ENCODE data around the gene ZNG1A. TPM values are rescaled to one million over a fixed set of nuclear protein-coding genes. Genes with fewer than 3 reads are reported as not detected.
"Not testable (repeated sequence)": the region's sequence is repeated elsewhere in the genome, so short reads cannot be mapped to it uniquely, and the experiment has no call there.

The ZNG1A gene
- total RNA-seq, 1 donor = 6.5 TPM

DNA sequence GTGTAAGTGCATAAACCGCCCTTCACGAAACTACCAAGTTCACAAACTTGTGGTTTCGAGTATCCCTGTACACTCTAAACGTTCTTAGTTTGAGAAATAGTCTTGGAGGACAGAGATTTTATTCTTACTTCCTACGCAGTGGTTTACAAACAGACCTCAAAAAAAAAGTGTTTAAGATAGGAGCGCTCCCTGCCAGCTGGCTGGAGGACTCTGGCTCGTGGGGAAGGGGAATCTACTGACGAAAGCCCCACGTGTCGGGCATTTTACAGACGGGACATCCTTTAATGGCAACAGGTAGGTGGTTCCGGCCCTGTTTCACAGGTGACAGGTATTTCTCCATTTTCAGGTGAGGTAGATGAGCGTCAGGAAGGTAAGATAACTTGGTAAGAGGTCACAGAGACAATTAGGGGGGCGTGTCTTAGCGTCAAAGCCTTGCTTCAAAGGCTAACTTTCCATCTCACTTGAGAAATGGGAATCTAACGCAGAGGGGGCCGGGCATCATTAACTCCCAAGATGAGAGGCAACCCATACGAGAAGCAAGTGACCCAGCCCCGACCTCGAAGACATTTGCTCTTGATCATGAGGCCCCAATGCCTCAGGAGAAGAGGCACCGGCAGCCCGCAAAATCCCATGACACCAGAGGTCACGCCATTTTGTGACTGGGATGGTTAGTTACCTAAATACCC lies 573 bp downstream of the ZNG1A start:
- DNase-seq (ENCODE audit: low read depth in 2 of 3, low spot score in 2 of 3) = not testable (repeated sequence)

DNA sequence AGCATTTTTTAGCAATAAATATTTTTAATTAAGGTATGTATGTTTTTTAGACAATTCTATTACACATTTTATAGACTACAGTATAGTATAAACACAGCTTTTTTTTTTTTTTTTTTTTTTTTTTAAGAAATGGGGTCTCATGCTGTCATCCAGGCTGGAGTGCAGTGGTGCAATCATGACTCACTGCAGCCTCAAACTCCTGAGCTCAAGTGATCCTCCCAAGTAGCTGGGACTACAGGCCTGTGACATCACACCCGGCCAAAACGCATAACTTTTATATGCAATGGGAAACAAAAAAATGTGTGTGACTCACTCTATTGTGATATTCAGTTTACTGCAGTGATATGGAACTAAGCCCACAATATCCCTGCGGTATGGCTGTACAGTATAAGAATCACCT lies 9.1 kb downstream of the ZNG1A start:
- not testable (repeated sequence) for DNase-seq (ENCODE audit: low read depth in 2 of 3, low spot score in 2 of 3)

DNA sequence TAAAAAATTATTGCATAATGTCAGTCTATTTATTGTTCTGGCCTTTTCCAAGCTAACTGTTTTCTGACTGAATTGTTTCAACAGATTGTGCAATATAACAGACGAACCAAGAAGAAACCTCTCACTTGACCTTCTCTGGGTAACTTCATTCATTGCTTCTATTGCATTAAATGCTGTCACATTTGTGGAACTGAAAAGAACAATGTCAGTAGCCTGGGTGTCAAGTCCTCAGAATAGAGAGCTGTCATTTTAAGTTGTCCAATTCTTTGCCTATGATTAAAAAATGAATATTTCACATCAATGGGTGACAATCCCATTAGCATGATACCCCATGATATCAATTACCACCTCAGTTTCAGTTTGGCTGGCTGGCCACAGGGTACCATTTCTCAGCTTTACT lies 19.0 kb downstream of the ZNG1A start:
- DNase-seq (ENCODE audit: low read depth in 2 of 3, low spot score in 2 of 3) = not testable (repeated sequence)

DNA sequence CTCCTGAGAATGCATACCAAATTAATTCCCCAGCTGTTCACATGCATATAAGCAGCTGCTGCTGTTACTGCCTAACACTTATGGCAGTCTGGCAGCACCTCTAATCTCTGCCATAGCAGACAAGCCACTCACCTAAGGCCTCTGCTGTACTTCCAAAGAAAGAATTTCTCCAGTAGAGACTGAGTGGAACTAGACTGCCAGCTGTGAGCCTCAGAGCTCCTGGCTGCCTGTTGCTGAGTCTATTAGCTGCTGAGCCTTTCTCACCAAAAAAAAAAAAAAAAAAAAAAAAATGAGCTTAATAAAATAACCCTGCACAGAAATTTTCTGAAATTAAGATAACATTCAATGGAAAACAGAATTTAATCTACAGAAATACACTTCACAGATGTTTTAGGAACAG lies 27.7 kb downstream of the ZNG1A start:
- not testable (repeated sequence) for DNase-seq (ENCODE audit: low read depth in 2 of 3, low spot score in 2 of 3)

DNA sequence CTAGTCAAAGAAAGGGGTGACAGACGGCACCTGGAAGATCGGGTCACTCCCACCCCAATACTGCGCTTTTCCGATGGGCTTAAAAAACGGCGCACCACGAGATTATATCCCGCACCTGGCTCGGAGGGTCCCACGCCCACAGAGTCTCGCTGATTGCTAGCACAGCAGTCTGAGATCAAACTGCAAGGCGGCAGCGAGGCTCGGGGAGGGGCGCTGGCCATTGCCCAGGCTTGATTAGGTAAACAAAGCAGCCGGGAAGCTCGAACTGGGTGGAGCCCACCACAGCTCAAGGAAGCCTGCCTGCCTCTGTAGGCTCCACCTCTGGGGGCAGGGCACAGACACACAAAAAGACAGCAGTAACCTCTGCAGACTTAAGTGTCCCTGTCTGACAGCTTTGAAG lies 39.0 kb downstream of the ZNG1A start:
- not testable (repeated sequence) for DNase-seq (ENCODE audit: low read depth in 2 of 3, low spot score in 2 of 3)

DNA sequence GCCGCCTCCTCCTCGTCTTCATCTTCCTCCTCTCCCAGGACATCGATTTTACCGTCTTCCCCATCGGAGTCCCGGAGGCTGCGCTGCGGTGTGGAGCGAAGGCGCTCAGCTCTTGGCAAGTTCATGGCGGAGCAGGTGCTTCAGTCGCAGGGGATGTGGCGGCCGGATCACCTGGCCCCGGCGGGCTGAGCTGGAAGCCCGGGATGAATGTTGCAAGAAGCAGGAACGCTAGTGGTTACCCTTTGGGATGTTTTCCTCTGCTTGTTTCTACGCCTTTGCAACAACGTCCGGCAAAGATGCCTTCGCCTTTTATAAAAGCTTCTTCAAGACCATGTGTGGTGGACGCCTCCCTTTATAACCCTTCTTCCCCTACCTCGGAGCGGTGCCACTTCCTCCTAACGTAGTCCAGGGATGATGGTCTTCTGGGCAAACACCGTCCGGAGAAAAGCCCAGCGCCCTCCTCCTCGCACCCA lies 60.8 kb downstream of the ZNG1A start, which contains the start of gene FOXD4:
FOXD4 (minus strand) TSS at position 423 of the 473 bp plus-strand sequence; CDS start at position 125, 298 bp downstream.
- DNase-seq (ENCODE audit: low read depth in 2 of 3, low spot score in 2 of 3) = not testable (repeated sequence)

DNA sequence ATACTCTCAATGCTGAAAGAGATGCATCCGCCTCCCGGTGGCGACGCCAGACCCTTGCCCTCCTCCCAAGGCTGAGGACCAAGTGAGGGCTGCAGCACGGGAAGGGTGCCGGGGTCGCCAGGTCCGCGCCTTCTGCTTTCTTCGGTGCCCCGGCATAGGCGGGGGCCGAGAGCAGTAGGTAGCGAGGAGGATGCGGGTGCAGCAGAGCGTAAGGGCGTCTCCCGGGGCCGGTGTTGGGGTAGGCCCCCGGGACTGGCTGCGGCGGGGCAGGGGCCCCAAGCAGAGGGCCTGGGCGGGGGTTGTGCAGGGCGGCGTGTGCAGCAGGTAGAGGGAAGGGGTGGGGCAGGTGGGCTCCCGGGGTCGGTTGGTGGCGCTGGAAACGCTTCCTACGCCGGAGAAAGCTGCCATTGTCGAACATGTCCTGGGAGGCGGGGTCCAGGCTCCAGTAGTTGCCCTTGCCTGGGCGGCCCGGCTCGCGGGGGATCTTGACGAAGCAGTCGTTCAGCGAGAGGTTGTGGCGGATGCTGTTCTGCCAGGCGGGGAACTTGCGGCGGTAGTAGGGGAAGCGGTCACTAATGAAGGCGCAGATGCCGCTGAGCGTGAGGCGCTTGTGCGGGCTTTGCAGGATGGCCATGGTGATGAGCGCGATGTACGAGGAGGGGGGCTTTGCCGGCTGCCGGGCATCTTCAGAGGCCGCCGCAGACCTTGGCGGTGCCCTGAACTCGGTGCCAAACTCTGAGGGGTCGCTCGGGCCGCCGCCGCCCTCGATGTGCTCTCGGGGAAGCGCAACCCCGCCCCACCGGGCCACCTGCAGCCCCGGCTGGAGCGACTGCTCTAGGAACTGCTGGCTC lies 61.5 kb downstream of the ZNG1A start:
- peak in 1 of 3 donors; percentile 78 for DNase-seq (ENCODE audit: low read depth in 2 of 3, low spot score in 2 of 3)

DNA sequence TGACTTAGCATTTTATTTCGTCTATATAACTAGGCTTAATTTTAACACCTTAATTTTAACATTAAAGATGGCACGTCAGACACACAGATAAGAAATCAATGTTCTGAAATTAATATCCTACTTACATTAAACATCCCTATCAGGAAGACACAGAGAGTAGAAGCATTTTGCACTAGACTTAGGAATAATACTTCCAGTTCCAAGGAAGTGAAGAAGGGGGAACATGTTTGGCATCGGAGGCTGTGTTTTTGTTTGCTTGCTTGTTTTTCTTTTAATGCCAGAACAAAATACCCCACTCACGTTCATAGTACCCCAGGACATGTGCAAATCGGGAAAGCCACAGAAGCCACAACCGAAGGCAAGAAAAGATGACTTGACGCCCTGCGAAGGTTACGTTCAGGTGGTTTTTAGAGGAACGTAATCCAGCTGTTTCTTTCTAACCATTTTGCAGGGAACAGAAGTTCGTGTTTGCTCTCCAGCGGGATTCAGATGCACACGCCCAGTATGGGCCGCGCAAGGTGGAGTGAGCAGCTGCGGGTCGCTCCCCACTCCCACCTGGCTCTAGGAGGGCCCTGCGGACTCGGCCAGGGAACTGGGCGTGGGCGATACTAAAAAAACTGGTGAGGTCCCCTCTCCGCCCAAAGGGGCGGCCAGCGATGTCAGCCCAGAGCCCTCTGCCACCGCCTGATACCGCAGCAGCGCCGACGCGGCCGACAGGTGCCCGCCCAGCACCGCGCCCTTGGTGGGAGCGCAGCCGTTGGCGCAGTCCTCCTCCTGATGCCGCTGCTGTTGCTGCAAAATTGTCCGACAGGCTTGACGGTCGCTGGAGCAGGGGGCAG lies 62.4 kb downstream of the ZNG1A start:
- not testable (repeated sequence) for DNase-seq (ENCODE audit: low read depth in 2 of 3, low spot score in 2 of 3)

DNA sequence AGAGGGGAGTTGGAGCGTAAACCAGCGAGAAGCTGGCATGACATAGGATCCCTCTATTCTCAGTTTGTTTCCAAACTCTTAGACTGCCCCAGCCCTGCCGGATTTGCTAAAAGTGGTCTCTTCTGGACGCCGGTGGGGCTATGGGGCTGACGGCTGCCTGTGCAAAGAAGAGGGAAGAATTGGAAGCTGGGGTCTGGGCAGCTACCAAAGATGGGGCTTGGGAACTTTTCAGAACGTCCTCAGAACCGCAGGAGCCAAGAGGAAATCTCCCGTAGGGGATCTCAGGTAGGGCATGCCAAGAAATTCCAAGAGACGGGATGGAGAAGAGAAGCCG lies 63.8 kb downstream of the ZNG1A start:
- DNase-seq (ENCODE audit: low read depth in 2 of 3, low spot score in 2 of 3) = not testable (repeated sequence)

DNA sequence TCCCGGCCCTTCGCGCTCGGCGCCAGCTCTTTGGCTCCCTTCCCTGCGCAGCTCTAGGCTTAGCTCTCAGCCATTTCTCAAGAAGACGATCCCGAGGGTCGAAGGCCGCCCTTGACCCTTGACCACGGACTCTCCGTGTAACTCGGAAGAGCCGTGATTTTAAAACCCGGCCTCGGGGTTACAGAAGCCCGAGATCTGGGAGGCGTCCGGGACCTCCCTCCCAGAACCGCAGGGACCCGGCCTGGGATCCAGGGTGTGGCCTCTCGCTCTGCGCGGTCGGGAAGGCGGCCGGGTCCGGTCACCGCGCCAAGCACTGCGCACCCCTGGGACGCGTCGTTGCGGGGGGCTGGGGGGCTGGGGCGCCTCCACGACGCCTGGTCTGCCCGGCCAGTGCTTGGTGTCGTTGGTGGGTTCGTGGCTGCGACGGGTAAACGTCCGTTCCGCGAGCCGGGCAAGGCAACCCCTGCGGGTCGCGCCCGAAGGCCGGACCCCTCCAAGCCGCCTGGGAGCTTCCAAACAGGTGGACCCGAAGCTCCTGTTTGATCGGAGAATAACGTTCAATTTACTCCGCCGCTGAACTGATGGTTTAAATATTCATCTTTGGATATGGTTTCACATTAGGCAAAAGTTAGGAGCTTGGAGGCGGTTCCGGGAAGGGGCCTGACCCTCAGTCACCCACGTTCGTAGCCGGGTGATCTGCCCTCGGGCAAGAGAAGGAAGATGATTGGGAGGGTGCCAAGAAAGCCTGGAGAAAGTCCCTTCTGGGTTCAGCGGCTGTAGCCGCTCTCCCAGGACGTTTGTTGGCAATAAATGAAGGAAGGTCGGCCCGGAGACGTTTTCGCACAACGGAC lies 64.4 kb downstream of the ZNG1A start:
- DNase-seq (ENCODE audit: low read depth in 2 of 3, low spot score in 2 of 3) = peak in 1 of 3 donors; percentile 22

DNA sequence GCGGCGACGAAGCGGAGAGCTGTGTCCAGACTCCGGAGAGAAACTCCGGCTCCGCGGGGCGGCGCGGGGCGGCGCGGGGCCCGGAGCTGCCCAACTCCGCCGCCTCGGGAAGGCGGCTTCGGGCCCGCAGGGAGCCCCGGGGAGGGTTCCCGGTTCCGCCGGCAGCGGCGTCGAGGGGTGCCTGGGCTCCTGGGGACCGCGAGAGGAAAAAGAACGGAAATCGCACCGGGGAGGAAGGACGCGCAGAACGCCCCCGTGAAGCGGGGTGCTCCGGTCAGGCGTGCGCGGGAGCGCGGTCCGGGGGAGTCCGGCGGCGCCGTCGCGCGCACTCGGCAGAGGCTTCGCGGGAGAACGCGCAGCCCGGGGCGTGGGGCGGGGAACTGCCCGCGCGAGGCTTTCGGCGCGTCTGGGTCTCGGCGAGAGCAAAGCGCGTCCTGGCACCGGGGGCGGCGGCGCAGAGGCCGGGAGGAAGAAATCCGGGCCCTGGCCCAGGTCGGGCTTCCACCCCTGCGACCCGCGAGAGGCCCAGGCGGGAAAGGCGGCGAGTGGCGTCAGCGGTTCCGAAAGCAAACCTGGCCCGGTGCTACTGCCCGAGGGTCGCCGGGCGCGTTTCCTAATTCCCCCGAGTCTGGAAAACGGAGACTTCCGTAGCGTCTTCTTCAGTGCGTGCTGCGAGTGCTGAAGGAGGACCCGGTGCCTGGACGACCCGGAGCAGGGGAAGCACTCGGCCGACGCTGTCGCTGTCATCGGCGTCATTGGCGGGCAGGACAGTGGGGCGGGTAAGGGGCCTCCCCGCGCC lies 65.2 kb downstream of the ZNG1A start:
- peak in 1 of 3 donors; percentile 54 for DNase-seq (ENCODE audit: low read depth in 2 of 3, low spot score in 2 of 3)

DNA sequence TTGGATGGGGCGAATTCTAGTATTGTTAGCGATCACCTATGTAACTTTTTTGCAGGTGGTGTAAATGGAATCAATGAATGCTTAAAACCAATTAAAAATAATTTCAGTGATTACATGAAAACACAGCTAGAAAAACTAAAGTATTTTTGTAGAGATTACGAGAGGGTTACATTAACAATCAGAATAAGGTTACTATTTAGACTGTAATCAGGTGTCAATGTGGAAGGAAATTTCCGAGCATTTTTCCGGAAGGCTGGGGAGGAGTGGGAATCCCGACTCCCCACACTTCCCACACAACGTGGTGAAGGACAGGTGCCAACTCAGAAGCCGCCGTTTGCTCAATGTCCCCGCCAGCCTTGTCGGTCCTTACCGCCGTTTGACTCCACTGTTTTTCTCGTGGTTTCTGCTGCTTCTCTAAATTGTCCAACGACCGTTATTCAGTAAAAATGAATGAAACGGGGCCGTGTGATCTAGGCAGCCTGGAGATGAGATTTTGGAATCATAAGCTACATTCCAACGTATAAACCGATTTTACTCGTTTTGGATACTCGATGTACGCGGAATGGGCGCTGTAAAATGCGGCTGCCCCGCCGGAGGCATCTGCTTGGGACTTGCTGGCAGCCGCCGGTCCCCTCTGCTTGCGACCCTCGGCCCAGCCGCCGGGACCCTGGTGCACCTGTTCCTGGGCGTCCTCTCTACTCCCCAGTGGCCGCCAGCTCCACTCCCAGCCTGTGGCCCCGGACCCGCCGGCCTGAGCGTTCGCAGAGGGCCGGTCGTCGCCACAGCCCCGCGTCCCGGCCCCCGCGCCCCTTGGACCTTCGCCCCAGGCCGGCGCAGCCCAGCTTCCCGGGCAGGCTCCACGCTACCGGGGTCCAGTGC lies 66.0 kb downstream of the ZNG1A start:
- DNase-seq (ENCODE audit: low read depth in 2 of 3, low spot score in 2 of 3) = peak in 1 of 3 donors; percentile 54

DNA sequence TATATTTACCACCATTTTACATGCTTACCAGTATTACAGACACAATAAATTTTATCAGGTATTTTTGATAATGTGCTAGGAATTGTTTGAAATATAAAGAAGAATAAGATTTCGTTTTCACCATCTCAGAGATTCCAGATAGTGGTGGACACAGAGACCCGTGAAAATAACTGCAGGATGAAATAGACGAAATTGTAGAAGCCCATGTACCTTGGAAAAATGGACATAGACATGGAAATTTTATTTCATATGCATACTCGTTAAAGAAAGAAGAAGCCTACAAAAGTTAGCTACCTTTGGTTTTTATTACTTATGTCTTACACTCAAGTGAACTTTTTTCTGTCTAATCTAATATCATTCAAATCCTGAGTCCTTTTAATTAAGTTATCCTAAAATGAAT lies 68.2 kb downstream of the ZNG1A start:
- DNase-seq (ENCODE audit: low read depth in 2 of 3, low spot score in 2 of 3) = peak in 1 of 3 donors; percentile 20

DNA sequence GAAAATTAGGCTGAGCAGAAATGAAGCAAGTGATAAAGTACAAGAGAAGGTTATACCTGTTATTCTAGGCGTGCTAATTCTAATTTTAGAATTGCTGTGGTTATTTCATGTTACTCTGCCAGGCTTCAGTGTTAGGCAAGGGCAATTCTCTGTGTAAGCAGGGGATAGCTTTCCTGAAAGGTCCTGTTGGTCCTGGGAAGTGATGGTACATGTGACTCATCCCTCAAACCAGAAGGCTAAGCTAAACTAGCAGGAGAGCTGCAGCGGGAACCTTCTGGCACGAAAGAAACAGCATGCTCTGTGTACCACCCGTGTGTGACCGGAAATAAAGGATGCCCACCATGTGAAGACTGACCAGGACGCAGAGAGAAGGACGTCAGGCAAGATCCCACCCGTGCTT lies 69.3 kb downstream of the ZNG1A start:
- not testable (repeated sequence) for DNase-seq (ENCODE audit: low read depth in 2 of 3, low spot score in 2 of 3)

DNA sequence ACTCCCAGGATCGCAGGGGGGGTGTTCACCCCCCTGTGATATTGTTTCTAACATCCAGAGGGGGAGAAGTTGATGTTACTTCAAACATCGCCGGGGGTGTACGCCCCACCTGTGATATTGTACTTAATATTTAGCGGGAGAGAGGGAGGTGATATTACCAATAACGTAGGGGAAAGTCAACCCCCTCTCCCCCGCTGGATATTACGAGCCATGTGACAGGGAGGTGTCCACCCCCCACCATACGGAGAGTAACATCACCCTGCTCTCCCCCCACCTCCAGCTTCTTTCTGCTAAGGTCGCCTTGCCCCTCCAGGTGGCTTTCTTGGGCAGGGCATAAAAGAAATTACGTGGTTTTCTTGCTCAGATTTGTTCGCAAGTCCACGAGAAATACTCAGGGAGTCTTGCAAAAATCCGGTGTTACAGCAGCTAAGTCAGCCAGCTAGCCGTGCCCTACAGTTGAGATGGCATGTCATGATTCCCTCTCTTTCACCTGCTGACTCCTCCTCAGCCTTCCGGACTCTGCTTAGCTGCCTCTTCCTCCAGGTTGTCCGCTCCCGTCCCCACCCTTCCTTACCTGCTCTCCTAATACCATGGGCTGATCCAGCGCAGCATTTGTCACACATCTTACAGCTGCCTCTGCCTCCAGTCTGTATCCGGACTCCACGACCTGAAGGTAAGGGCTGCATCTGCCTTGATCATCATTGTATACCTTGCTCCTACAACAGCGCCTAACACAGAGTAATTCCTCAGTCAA lies 69.9 kb downstream of the ZNG1A start:
- not testable (repeated sequence) for DNase-seq (ENCODE audit: low read depth in 2 of 3, low spot score in 2 of 3)

DNA sequence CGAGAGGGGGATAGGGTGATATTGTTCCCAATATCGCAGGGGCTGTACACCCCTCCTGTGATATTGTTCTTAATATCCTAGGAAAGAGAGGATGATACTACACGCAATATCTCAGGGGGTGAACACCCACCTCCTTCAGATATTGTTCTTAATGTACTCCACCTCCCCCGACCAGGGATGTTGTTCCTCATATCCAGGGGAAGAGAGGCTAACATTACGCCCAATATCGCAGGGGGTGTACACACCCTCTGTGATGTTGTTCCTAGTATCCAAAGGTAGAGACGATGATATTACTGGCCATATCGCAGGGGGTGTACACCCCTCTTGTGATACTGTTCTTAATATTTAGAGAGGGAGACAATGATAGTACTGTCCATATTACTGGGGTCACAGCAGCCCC lies 72.9 kb downstream of the ZNG1A start:
- not testable (repeated sequence) for DNase-seq (ENCODE audit: low read depth in 2 of 3, low spot score in 2 of 3)

DNA sequence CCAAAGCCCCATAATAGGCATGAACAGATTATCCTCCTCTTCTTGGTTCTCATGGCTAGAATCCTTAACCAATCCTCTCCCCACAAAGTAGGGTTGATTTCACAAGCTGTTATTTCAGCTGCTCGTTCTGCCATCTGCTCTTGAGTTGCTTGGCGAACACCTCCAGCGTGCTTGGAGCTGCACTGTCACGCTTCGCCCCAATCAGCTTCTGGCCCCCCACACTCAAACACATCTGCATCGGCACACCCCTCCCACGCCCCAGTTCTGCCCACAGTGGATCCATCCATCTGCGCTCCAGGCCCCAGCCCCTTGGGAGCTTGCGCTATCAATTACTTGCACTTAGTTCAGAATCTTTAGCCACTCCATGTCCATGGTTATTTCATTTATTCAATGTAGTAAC lies 78.4 kb downstream of the ZNG1A start:
- DNase-seq (ENCODE audit: low read depth in 2 of 3, low spot score in 2 of 3) = not testable (repeated sequence)

Measured in hematopoietic multipotent progenitor cell (in vitro differentiated cells).